IPS-NIHi7 (cell line): ENCODE data around the gene ARHGAP8.
"Not testable (repeated sequence)": the region's sequence is repeated elsewhere in the genome, so short reads cannot be mapped to it uniquely, and the experiment has no call there.

ENCODE experiments used
- DNase-seq: peaks from one replicate; pipeline ENCODE4 v3.0.0; 2012; ENCODE audit warnings: mixed read lengths; ENCODE audit errors: extremely low spot score

Gene ARHGAP8

DNA sequence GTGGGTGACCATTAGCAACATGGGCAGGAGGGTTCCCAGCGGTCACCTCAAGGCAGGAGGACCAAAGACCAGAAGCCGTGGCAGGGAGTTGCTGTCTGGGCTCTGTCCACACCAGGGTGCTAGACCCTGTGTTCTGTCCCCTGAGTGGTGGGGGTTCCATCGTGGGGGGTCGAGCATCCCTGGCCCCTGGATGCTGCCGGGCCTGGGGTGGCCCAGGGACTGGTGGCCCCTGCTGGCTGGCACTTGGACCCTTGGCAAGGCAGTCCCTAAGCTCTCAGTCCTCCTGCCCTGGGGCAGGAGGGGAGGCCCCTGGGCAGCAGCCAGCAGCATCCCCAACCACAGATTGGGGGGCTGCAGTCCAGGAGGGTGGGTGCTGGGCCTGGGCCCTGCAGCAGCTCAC lies 13.4 kb upstream of the ARHGAP8 start:
- no peak for DNase-seq

GRCh38 chr22:44739666-44740065 lies 12.7 kb upstream of the ARHGAP8 start:
- not testable (repeated sequence) for DNase-seq

- DNase-seq = no peak
These were observed 12.1 kb upstream of the ARHGAP8 start for GRCh38 chr22:44740307-44740706.

DNA sequence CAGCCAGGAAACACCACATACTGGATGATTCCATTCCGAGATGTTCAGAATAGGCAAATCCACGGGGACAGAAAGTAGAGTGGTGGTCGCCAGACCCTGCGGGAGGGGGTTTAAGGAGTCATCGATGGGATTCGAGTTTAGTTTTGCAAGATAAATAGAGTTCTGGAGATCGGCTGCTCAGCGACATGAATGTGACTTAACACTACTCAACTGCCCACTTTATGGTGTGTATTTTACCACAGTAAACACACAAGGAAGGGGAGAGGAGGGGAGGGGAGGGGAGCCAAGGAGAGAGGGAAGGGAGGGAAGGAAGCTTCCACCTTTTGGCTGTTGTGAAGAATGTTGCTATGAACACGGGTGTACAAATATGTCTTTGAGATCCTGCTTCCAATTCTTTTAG lies 10.4 kb upstream of the ARHGAP8 start:
- DNase-seq = no peak

DNA sequence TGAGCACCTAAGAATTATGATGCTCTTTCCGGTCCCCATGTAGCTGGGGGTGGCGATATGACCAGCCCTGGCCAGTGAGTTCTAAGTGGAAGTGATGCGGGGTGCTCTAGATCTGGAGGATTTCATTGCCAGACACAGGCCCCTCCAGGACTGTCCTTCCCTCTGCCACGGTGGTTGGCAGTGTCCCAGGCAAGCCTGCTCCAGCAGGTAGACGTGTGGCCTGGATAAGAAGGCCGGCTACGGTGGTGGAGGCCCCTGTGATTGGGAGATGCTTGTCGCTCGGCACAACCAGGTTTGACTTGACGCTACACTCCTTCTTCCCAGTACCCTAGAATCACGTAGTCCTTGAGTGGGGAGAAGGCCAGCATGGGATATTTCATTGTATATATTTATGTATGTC lies 9.1 kb upstream of the ARHGAP8 start:
- DNase-seq = no peak

DNA sequence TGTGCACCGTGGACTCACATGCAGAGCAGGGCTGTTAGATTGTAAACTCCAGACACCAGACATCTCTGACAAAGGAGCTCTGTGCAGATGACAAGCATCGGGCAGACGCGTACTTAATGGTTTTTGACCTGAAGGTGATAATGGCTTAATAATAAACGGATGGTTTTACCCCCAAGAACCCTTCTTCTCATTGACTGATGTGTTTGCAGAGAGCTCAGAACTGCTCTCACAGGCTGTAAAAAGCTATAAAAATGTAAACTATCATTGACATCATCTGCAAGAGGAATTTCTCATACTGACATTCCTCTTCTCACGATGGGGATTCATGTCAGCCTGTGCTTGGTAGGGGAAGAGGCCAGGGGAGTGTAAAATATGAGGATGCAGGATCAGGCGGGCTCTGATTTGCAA lies 8.6 kb upstream of the ARHGAP8 start:
- DNase-seq = no peak

GRCh38 chr22:44745853-44746789 lies 6.3 kb upstream of the ARHGAP8 start:
- DNase-seq = no peak

- not testable (repeated sequence) for DNase-seq
These were observed 4.6 kb upstream of the ARHGAP8 start for GRCh38 chr22:44747784-44748127.

GRCh38 chr22:44748524-44748923 lies 3.9 kb upstream of the ARHGAP8 start:
- no peak for DNase-seq

GRCh38 chr22:44750481-44750880 lies 1.9 kb upstream of the ARHGAP8 start:
- DNase-seq = no peak

GRCh38 chr22:44753189-44754042 lies 1.0 kb downstream of the ARHGAP8 start:
- DNase-seq = no peak

- DNase-seq = no peak
These were observed 2.6 kb downstream of the ARHGAP8 start for GRCh38 chr22:44754998-44755397.

DNA sequence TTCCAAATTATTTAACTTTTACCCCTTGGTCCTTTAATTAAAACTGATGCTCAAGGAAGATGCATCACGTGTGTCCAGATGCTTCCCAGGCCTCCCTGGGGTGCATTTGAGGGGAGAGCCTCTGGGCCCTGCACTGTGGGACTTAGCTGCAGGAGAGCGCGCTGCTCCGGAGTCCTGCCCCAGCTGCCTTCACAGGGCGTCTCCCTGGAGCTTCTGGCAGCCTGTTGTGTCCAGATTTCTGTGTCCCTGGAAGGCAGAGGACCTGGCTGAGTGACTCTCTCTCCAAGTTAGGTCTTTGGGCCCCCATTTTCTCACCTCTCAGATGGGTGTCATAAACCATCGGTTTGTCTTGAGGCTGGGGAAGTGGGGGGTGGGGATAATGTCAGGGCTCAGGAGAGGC lies 3.0 kb downstream of the ARHGAP8 start:
- no peak for DNase-seq

DNA sequence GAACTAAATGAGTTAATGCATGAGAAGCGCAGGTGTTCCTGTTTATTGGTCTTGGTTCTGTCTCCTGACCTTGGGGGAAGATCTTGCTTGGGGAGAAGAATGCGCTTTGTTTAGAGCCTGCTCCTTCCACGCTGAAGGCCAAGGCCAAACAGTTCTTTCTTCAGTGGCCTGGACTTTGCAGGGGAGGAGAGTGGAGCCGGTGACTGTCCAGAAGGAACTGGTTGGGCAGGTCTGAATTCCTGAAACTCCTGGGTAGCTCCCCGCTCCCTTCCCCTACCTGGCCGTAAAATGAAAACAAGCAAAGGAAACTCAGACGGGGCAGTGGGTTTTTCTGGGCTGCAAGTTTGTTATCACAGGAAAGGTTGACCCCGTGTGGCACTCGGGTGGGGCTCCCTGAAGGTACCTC lies 3.6 kb downstream of the ARHGAP8 start:
- peak; percentile 51 for DNase-seq

DNA sequence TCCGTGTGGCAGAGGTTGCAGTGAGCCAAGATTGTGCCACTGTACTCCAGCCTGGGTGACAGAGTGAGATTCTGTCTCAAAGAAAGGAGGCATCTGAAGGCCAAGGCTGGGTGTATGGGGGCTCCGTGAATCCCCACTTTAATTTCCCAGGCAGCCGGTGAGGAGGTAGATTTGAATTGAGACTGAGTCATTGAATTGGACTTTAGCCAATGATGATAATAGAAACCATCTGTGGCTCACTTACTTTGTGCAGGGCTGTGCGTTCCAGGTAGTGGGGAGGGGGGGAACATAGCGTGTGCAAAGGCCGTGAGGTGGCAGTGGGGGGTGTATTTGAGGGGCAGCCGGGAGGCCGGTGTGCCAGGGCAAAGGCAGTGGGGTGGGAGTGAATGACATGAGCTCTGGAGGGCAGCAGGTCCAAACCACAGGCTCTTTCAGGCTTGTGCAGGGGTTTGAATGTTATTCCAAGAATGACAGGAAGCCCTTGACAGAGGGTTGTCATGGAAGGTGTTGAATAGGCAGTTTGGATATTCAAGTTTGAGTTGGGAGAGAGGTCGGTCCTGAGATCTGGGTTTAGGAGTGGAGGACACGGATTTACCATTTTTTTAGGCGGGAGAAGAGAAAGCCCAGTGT lies 6.1 kb downstream of the ARHGAP8 start:
- DNase-seq = no peak

GRCh38 chr22:44759001-44759400 lies 6.6 kb downstream of the ARHGAP8 start:
- DNase-seq = no peak

GRCh38 chr22:44759430-44760310 lies 7.3 kb downstream of the ARHGAP8 start:
- DNase-seq = no peak

DNA sequence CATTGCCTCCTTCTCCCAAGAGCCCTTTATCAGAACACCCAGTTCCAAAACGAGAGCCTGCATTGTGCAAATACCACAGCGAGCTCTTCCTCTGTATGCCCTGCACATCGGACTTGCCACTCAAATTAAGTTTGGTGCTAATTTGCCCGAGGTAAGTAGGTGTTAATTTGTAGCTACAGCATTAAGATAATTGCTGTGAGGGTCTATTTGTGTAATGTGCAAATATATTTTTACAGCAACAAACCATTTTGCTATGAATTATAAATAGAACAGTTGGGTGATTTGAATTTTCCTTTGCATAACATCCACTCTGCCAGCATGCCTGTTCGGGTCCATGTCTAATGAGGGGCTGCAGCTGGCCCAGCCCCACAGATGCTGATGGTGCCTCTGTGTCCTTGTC lies 8.1 kb downstream of the ARHGAP8 start:
- DNase-seq = no peak

DNA sequence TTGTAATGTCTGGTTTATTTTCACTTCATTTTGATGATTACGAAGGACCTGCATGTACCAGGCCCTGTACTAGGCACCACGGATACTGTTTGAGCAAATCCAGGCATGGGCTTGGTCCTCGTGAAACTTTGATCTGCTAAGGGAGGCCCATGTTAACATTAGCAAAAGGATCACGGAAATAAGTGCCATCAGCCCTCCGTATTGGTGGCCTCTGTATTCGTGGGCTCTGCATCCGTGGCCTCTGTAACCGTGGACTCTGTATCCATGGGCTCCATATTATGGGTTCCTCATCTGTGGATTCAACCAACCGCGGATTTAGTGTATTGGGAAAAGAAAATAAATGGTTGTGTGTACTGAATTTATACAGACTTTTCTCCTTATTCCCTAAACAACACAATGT lies 8.7 kb downstream of the ARHGAP8 start:
- DNase-seq = no peak

DNA sequence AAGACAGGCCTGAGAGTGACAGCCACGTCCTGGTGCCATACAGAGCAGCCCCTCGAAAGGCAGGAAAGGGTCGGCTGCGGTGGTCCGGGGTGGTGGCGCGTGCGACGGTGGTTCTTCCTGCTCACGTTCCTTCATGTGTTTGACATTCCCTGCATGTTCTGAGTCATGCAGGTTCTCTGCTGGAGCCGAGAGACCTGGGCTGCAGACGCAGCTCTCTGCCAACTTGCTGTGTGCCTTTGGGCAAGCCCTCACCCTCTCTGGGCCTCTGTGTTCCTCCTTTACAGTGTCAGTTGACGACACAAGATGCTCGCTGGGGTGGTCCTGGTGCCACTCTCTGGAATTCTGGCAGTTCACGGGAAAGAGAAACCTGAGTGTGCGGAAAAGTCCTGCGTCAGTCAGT lies 12.0 kb downstream of the ARHGAP8 start:
- DNase-seq = no peak

DNA sequence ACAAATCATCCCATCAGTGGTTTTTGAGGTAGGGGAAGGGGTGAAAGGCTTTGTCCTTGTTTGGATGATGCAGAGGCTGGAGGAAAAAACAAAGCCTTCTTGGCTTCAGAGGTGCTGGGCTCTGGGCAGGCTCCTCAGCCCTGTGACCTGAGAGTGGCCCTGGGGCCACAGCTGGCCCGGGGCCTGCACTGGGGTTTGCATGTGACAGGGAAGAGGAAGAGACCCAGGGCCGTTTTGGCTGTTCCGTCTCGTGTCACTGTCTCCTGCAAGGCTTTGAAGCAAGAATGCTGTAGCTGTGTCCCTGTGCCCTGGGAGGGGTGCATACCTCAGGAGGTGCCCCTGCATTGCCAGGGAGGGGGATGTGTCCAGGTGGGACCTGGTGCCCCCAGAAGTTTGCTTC lies 12.6 kb downstream of the ARHGAP8 start:
- no peak for DNase-seq
